ENCODE data around the gene GRB7. TPM values are rescaled to one million over a fixed set of nuclear protein-coding genes. Genes with fewer than 3 reads are reported as not detected.

The GRB7 gene
- total RNA-seq, 1 donor from 2014 or later, result 34.5 TPM

GRCh38 chr17:39701012-39701783 is 36.5 kb upstream of the GRB7 start:
- Histone ChIP-seq H3K36me3 (no peaks in the 10 kb centered on the region), H3K9me3 (no peaks in the 10 kb centered on the region), H3K4me3 (peak overlapping the region; percentile 86), H3K4me1 (peaks cover 55% of the 10 kb centered on the region), H3K27me3 (ENCODE audit: low read depth) (peaks cover 12% of the 10 kb centered on the region), H3K27ac (peak overlapping the region; percentile 88)
- no peak for DNase-seq
- TF ChIP-seq CTCF (IDR thresholded peaks at IDR 0.05), result no peak
- intact Hi-C loops (cut with DNase I), result no loop called here
- ATAC-seq, result no peak

- no peak for TF ChIP-seq CTCF (IDR thresholded peaks at IDR 0.05)
- peaks cover 12% of the 10 kb centered on the region for H3K27me3 ChIP-seq (ENCODE audit: low read depth)
- H3K27ac ChIP-seq, result no peak overlapping the region
- DNase-seq, result no peak
- peaks cover 3% of the 10 kb centered on the region for H3K36me3 ChIP-seq
- H3K4me1 ChIP-seq, result peaks cover 62% of the 10 kb centered on the region
- ATAC-seq, result no peak
- H3K4me3 ChIP-seq, result peak overlapping the region; percentile 86
- no peaks in the 10 kb centered on the region for H3K9me3 ChIP-seq
- intact Hi-C loops (cut with DNase I), result no loop called here
Observed at GRCh38 chr17:39701784-39702422, 35.8 kb upstream of the GRB7 start.

- DNase-seq, result no peak
- no peaks in the 10 kb centered on the region for H3K9me3 ChIP-seq
- H3K36me3 ChIP-seq, result peaks cover 16% of the 10 kb centered on the region
- H3K27ac ChIP-seq, result no peak overlapping the region
- no peak for TF ChIP-seq CTCF (IDR thresholded peaks at IDR 0.05)
- H3K27me3 ChIP-seq (ENCODE audit: low read depth), result peaks cover 12% of the 10 kb centered on the region
- H3K4me3 ChIP-seq, result no peak overlapping the region
- peaks cover 70% of the 10 kb centered on the region for H3K4me1 ChIP-seq
- ATAC-seq, result peak in 1 of 2 donors; percentile 18
- intact Hi-C loops (cut with DNase I), result no loop called here
Observed at GRCh38 chr17:39702901-39703893, 34.5 kb upstream of the GRB7 start.

- no peak overlapping the region for H3K4me3 ChIP-seq
- no peaks in the 10 kb centered on the region for H3K9me3 ChIP-seq
- intact Hi-C loops (cut with DNase I), result no loop called here
- no peak for ATAC-seq
- TF ChIP-seq CTCF (IDR thresholded peaks at IDR 0.05), result no peak
- peaks cover 70% of the 10 kb centered on the region for H3K4me1 ChIP-seq
- H3K27me3 ChIP-seq (ENCODE audit: low read depth), result peaks cover 12% of the 10 kb centered on the region
- DNase-seq, result no peak
- peaks cover 23% of the 10 kb centered on the region for H3K36me3 ChIP-seq
- H3K27ac ChIP-seq, result no peak overlapping the region
Observed at GRCh38 chr17:39703913-39704312, 33.8 kb upstream of the GRB7 start.

GRCh38 chr17:39704821-39705551 is 32.8 kb upstream of the GRB7 start:
- peak; percentile 23 for TF ChIP-seq CTCF (IDR thresholded peaks at IDR 0.05)
- intact Hi-C loops (cut with DNase I), result no loop called here
- DNase-seq (no peak), ATAC-seq (peak; percentile 21 to 28)
- H3K27ac ChIP-seq, result peak overlapping the region; percentile 76
- peaks cover 32% of the 10 kb centered on the region for H3K36me3 ChIP-seq
- H3K4me3 ChIP-seq, result no peak overlapping the region
- H3K27me3 ChIP-seq (ENCODE audit: low read depth), result peaks cover 5% of the 10 kb centered on the region
- H3K9me3 ChIP-seq, result no peaks in the 10 kb centered on the region
- H3K4me1 ChIP-seq, result peaks cover 62% of the 10 kb centered on the region
